ENCODE data around the gene PCDHGA8. TPM values are rescaled to one million over a fixed set of nuclear protein-coding genes. Genes with fewer than 3 reads are reported as not detected.
A peak's percentile ranks its signal among the peaks of the same experiment; 100 is the strongest.

PCDHGA8 gene
- polyA plus RNA-seq, 2 of the 4 experiments (the other 2 are of a cell fraction): 0.03 to 0.08 TPM

DNA sequence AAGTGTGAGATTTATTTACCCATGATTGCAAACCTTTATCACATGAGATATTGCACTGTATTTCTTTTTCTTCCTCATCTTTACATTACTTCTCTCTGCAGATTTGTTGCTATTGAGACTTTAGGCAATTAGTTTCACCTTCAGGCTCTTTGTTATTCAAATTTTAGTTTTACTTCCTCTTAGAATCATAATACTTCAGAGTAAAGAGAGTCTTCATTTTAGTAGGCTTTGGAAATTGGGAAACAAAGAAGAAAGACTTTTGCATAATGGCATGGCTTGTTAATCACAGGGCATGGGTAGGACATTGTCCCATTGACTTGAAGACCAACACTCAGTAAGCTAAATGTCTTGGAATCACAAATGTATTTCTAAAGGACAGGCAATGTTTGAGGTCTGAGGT is 29.7 kb upstream of the PCDHGA8 start:
- H3K4me1 ChIP-seq: no peaks in the 10 kb centered on the region
- peaks cover 66% of the 10 kb centered on the region for H3K9me3 ChIP-seq
- DNase-seq (ENCODE audit: low read depth in 1 of 2, low spot score in 1 of 2) (no peak), FAIRE-seq (no peak), ATAC-seq (no peak)
- no peak overlapping the region for H3K27ac ChIP-seq
- ChIA-PET POLR2A (no interaction called here), CTCF (interaction anchor here (1.1 to 1.2 kb wide), 2 partner anchors 15 to 201 kb away, joined by 3 read pairs; no protein-coding TSS in a partner anchor)
- no peak overlapping the region for H3K4me2 ChIP-seq
- no peak for TF ChIP-seq ESRRA (IDR thresholded peaks at IDR 0.05; ENCODE audit: borderline replicate concordance, low read length)
- TF ChIP-seq CBX8 (IDR thresholded peaks at IDR 0.05): no peak
- no peak for TF ChIP-seq CHD4 (IDR thresholded peaks at IDR 0.05; ENCODE audit: borderline replicate concordance)
- TF ChIP-seq, protein P1, sequence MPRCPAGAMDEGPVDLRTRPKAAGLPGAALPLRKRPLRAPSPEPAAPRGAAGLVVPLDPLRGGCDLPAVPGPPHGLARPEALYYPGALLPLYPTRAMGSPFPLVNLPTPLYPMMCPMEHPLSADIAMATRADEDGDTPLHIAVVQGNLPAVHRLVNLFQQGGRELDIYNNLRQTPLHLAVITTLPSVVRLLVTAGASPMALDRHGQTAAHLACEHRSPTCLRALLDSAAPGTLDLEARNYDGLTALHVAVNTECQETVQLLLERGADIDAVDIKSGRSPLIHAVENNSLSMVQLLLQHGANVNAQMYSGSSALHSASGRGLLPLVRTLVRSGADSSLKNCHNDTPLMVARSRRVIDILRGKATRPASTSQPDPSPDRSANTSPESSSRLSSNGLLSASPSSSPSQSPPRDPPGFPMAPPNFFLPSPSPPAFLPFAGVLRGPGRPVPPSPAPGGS (IDR thresholded peaks at IDR 0.05): no peak
- no peak for TF ChIP-seq POLR2AphosphoS2 (conservative IDR thresholded peaks at IDR 0.05; ENCODE audit: low read length)
- TF ChIP-seq CBX2 (IDR thresholded peaks at IDR 0.05; ENCODE audit: borderline replicate concordance, low read depth): no peak
- TF ChIP-seq, protein P2, sequence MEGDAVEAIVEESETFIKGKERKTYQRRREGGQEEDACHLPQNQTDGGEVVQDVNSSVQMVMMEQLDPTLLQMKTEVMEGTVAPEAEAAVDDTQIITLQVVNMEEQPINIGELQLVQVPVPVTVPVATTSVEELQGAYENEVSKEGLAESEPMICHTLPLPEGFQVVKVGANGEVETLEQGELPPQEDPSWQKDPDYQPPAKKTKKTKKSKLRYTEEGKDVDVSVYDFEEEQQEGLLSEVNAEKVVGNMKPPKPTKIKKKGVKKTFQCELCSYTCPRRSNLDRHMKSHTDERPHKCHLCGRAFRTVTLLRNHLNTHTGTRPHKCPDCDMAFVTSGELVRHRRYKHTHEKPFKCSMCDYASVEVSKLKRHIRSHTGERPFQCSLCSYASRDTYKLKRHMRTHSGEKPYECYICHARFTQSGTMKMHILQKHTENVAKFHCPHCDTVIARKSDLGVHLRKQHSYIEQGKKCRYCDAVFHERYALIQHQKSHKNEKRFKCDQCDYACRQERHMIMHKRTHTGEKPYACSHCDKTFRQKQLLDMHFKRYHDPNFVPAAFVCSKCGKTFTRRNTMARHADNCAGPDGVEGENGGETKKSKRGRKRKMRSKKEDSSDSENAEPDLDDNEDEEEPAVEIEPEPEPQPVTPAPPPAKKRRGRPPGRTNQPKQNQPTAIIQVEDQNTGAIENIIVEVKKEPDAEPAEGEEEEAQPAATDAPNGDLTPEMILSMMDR (IDR thresholded peaks at IDR 0.05): no peak
- TF ChIP-seq NPAS2 (CRISPR knock-in tag; IDR thresholded peaks at IDR 0.05; ENCODE audit: borderline replicate concordance): no peak
- H3K4me3 ChIP-seq: no peak overlapping the region

DNA sequence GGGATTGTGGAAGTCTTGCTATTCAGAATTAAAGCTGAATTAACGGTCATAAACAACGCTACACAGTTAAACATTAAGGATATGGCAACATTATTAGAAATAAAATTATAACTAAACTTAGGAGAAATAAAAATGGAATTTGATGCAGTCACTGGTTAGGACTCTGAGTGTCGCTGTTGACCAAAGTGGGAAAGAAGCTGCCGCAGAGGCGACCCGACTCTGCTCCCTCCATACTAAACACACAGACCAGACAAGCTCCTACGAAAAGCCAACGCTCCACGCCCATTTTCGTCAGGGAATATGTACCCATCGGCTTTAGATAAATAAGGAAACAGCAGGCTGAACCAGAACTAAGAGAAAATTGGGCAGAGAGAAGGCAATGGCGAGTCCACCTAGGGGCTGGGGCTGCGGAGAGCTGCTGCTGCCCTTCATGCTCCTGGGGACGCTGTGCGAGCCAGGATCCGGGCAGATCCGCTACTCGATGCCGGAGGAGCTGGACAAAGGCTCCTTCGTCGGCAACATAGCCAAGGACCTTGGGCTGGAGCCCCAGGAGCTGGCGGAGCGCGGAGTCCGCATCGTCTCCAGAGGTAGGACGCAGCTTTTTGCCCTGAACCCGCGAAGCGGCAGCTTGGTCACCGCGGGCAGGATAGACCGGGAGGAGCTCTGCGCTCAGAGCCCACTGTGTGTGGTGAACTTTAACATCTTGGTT is 28.3 kb upstream of the PCDHGA8 start, which contains the start of gene PCDHGA5:
Gene PCDHGA5, plus strand, starts transcription at position 211 of the 709 bp plus-strand sequence. Its CDS starts 169 bp downstream, at position 380.
- ChIA-PET POLR2A (no interaction called here), CTCF (interaction anchor here (0.8 to 2.9 kb wide), 16 partner anchors 8 to 229 kb away, joined by 3 to 15 read pairs (median 5); partner anchors contain the start of genes PCDHGA11, PCDHGA6, PCDHGA7 and PCDHGB1)
- 43% methylated on average over 31 of the region's 34 CpGs for WGBS (ENCODE audit: missing lambda C conversion rate)
- peaks cover 55% of the 10 kb centered on the region for H3K9me3 ChIP-seq
- H3K4me1 ChIP-seq: no peaks in the 10 kb centered on the region
- no peak for FAIRE-seq
- TF ChIP-seq, protein P3, sequence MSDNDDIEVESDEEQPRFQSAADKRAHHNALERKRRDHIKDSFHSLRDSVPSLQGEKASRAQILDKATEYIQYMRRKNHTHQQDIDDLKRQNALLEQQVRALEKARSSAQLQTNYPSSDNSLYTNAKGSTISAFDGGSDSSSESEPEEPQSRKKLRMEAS (IDR thresholded peaks at IDR 0.05): no peak
- TF ChIP-seq, protein P2 (IDR thresholded peaks at IDR 0.05): peak; percentile 27; the same call in 2 of the 3 replicates
- TF ChIP-seq NFE2L2 (conservative IDR thresholded peaks at IDR 0.05; ENCODE audit: low read length) (no peak), RFX5 (IDR thresholded peaks at IDR 0.05) (no peak), RAD21 (conservative IDR thresholded peaks at IDR 0.05 in 1 of 2, IDR thresholded peaks at IDR 0.05 in 1 of 2) (peak in 1 of 2 experiments; percentile 27; a peak in 2 of 5 replicates), POLR2A (IDR thresholded peaks at IDR 0.05; ENCODE audit: low read length) (no peak)
- TF ChIP-seq, protein P1 (IDR thresholded peaks at IDR 0.05): no peak
- TF ChIP-seq, protein P4, sequence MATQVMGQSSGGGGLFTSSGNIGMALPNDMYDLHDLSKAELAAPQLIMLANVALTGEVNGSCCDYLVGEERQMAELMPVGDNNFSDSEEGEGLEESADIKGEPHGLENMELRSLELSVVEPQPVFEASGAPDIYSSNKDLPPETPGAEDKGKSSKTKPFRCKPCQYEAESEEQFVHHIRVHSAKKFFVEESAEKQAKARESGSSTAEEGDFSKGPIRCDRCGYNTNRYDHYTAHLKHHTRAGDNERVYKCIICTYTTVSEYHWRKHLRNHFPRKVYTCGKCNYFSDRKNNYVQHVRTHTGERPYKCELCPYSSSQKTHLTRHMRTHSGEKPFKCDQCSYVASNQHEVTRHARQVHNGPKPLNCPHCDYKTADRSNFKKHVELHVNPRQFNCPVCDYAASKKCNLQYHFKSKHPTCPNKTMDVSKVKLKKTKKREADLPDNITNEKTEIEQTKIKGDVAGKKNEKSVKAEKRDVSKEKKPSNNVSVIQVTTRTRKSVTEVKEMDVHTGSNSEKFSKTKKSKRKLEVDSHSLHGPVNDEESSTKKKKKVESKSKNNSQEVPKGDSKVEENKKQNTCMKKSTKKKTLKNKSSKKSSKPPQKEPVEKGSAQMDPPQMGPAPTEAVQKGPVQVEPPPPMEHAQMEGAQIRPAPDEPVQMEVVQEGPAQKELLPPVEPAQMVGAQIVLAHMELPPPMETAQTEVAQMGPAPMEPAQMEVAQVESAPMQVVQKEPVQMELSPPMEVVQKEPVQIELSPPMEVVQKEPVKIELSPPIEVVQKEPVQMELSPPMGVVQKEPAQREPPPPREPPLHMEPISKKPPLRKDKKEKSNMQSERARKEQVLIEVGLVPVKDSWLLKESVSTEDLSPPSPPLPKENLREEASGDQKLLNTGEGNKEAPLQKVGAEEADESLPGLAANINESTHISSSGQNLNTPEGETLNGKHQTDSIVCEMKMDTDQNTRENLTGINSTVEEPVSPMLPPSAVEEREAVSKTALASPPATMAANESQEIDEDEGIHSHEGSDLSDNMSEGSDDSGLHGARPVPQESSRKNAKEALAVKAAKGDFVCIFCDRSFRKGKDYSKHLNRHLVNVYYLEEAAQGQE (IDR thresholded peaks at IDR 0.05): no peak
- H3K4me2 ChIP-seq: peak within 1 kb of the TSS; percentile 62
- peak; percentile 70 to 87; a peak in 4 of 6 replicates for ATAC-seq
- DNase-seq (ENCODE audit: low read depth in 1 of 2, low spot score in 1 of 2): peak in 1 of 2 experiments; percentile 46
- peak within 1 kb of the TSS; percentile 36; the same call in 2 of the 3 replicates for H3K4me3 ChIP-seq
- 0 out of 6 replicates have a peak within 1 kb of the TSS, but pooled peaks of 1 of the 2 experiments have one; percentile 6 for H3K27ac ChIP-seq
